Gastrocnemius medialis (tissue), 4 donors: ENCODE data around the gene DHRS3. TPM values are rescaled to one million over a fixed set of nuclear protein-coding genes. Genes with fewer than 3 reads are reported as not detected.

Experiments used
- ATAC-seq, 2 donors: fragments of 150-250 bp; one replicate each; pipeline ENCODE4 v1.9.1; 2016
- DNase-seq, 2 donors: peaks; one replicate each; pipeline ENCODE4 v3.0.0-alpha.2; 2019
- H3K27ac ChIP-seq, 4 donors: fragments of 200-600 bp; sonication (generic); 1 replicate in 1 of 4; 2 replicates in 3 of 4; pipeline ENCODE4 v1.5.1; 2016 to 2018; ENCODE audit warnings: mild to moderate bottlenecking in 2 of 4, moderate library complexity in 1 of 4
- H3K27me3 ChIP-seq, 3 donors: fragments of 200-600 bp; sonication (generic) in 2 of 3; 1 replicate in 1 of 3; 2 replicates in 2 of 3; pipeline versions ENCODE4 v1.5.1 to v1.6.0; 2016 to 2019; ENCODE audit warnings: mild to moderate bottlenecking in 1 of 3, moderate library complexity in 1 of 3
- H3K36me3 ChIP-seq, 2 donors: fragments of 200-600 bp; sonication (generic) in 1 of 2; one replicate each; pipeline ENCODE4 v1.5.1; 2017 to 2018
- H3K4me1 ChIP-seq, 2 donors: fragments of 200-600 bp; sonication (generic) in 1 of 2; one replicate each; pipeline ENCODE4 v1.5.1; 2016 to 2017; ENCODE audit warnings: mild to moderate bottlenecking in 2 of 2
- H3K4me3 ChIP-seq, 4 donors: fragments of 200-600 bp; sonication (generic) in 3 of 4; 1 replicate in 1 of 4; 2 replicates in 3 of 4; pipeline ENCODE4 v1.5.1; 2016 to 2019; ENCODE audit warnings: mild to moderate bottlenecking in 2 of 4
- H3K9me3 ChIP-seq, 3 donors: fragments of 200-600 bp; sonication (generic) in 2 of 3; 1 replicate in 1 of 3; 2 replicates in 2 of 3; pipeline ENCODE4 v1.5.1; 2016 to 2019
- CTCF ChIP-seq, 5 experiments: fragments of 450-650 bp in 3 of 5; fragments of 200-600 bp in 2 of 5; sonication (generic) in 2 of 5; IDR thresholded peaks in 4 of 5; conservative IDR thresholded peaks in 1 of 5; 1 replicate in 4 of 5; 2 replicates in 1 of 5; pipeline ENCODE4 v1.5.1; 2016 to 2019; ENCODE audit warnings: antibody characterized with exemption in 5 of 5, mild to moderate bottlenecking in 3 of 5, moderate library complexity in 3 of 5
- POLR2A ChIP-seq, 2 donors: fragments of 450-650 bp; IDR thresholded peaks; one replicate each; pipeline ENCODE4 v1.6.1; 2017; ENCODE audit warnings: antibody characterized with exemption in 2 of 2, mild to moderate bottlenecking in 2 of 2, moderate library complexity in 2 of 2
- in situ Hi-C, 4 donors: fragments of 200-750 bp; cut with MboI; loops; one replicate each; pipeline versions ENCODE4 v1.15.0 to v1.8.0; 2017; ENCODE audit warnings: low sequenced_read_pairs in 4 of 4
- intact Hi-C: fragments of 100-400 bp; cut with DNase I; formaldehyde crosslinking; loops from one replicate; pipeline ENCODE4 v1.15.1; 2023; ENCODE audit warnings: low total_unique reads
- total RNA-seq, 4 donors: library from RNA; depleted of rRNA; stranded (reverse); fragments of >200 nt; gene quantifications; one replicate each; pipeline versions ENCODE4 v1.1.0 to v1.2.3, GENCODE V29; 2016

The DHRS3 gene
- total RNA-seq, 4 donors from 2014 or later: 28.5 to 108 (median 67.0) TPM

DNA sequence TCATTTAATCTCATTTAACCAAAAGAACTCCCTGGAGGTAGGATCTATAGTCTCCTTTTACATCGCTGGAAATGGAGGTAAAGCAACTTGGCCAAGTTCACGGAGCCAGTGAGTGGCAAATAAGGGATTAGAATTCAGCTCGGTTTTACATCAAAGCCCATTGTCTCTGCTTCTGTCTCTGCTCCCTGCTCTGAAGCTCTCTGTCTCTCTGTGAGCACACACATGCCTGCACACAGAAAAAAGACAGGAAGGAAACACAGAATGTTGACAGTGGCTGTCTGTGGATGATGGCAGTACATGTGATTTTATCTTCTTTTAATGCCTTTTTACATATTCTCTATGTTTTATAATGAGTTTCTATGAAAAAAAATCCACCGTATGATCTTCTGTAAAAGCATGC is 8.9 kb upstream of the DHRS3 start:
- ATAC-seq (no peak), DNase-seq (no peak)
- no peak for TF ChIP-seq CTCF (IDR thresholded peaks at IDR 0.05 in 4 of 5, conservative IDR thresholded peaks at IDR 0.05 in 1 of 5)
- TF ChIP-seq POLR2A (IDR thresholded peaks at IDR 0.05): no peak
- no peak overlapping the region for H3K4me3 ChIP-seq
- no peaks in the 10 kb centered on the region for H3K27me3 ChIP-seq
- H3K4me1 ChIP-seq: peaks cover 7 to 10% of the 10 kb centered on the region in 2 donors
- intact Hi-C loops: no loop called here
- no peak overlapping the region for H3K27ac ChIP-seq
- in situ Hi-C loops: loop anchor here (10.0 to 25.0 kb wide), 3 partner anchors 222 to 515 kb away; no protein-coding TSS in a partner anchor
- H3K36me3 ChIP-seq: no peaks in the 10 kb centered on the region
- H3K9me3 ChIP-seq: no peaks in the 10 kb centered on the region

GRCh38 chr1:12625276-12625675 is 7.3 kb upstream of the DHRS3 start:
- intact Hi-C loops (no loop called here), in situ Hi-C loops (loop anchor here (10.0 to 25.0 kb wide), 3 partner anchors 220 to 513 kb away; no protein-coding TSS in a partner anchor)
- TF ChIP-seq POLR2A (IDR thresholded peaks at IDR 0.05): no peak

DNA sequence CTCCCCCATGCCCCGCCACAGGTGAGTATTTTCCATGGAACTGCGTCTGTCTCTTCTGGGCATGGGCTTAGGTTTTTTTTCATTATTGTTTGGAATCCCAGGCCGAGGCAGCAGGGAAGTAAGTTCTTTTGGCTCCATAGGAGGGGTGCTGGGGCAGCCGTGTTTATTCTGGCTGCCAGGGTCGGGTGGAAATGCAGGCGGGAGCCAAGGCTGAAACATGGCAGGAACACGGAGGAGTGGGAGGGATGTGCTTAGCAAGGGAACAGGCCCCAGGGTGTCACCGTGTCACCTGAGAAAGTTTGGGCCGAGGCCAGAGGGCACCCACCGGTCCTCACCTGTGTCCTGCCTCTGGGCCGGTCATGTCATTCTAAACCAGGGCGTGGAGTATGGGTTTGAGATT is 4.5 kb upstream of the DHRS3 start:
- in situ Hi-C loops: loop anchor here (10.0 kb wide), 2 partner anchors 218 to 308 kb away; no protein-coding TSS in a partner anchor
- ATAC-seq: no peak
- no peak overlapping the region for H3K4me3 ChIP-seq

More at GRCh38 chr1:12625276-12625675, 7.3 kb upstream of the DHRS3 start:
- H3K9me3 ChIP-seq: no peaks in the 10 kb centered on the region
- H3K36me3 ChIP-seq: no peaks in the 10 kb centered on the region
- no peak overlapping the region for H3K27ac ChIP-seq
- no peak overlapping the region for H3K4me3 ChIP-seq
- no peak for ATAC-seq
- H3K4me1 ChIP-seq: peaks cover 11 to 18% of the 10 kb centered on the region in 2 donors
- no peaks in the 10 kb centered on the region for H3K27me3 ChIP-seq
- no peak for DNase-seq

DNA sequence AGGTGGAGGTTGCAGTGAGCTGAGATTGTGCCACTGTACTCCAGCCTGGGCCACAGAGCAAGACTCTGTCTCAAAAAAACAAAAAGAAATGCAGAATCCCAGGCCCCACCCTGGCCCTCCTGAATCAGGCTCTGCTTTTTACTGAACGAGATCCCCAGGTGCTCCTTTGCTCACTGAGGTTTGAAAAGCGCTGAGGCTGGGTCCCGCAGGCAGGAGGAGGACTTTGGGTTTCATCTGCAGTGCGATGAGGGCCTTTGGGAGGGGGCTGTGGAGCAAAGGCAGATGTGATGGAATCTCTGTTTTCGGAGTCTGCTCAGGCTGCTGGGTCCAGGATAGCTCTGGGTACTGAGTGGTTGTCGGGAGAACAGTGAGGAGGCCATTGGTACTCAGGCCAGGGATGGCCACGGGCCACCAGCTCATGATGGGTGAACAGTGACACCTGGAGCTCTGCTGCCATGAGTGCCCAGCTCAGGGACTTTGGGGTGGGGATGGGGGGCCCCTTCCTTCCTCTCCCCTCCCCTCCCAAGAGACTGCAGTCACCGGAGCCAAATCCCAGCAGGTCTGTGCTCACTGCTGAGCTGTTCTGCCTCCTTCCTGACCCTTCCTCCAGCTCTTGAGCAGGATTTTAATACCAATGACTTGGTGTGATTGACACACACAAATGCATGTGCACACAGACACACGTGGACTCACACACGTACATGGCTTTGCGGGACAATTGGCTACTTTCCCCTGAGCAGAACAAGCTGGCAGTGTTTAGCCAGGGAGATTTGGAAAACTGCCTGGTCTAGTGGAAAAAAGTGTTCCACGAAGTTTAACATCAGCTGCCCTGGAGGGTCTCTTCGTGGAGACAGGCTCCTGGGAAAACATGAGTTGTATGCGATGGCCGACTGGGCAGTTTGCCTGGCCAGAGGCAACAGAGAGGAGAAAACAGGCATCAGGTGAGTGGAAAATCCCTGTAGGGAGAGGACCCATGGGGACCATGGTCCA is 3.6 kb upstream of the DHRS3 start:
- Histone ChIP-seq H3K4me3 (no peak overlapping the region), H3K27me3 (no peaks in the 10 kb centered on the region), H3K27ac (peak overlapping the region; percentile 44 to 70 (median 53)), H3K9me3 (no peaks in the 10 kb centered on the region), H3K4me1 (peaks cover 27 to 31% of the 10 kb centered on the region in 2 donors), H3K36me3 (no peaks in the 10 kb centered on the region)
- in situ Hi-C loops (loop anchor here (10.0 kb wide), 2 partner anchors 217 to 307 kb away; no protein-coding TSS in a partner anchor), intact Hi-C loops (loop anchor here (5.0 kb wide), 1 partner anchor 344 kb away; no protein-coding TSS in a partner anchor)
- ATAC-seq: no peak
- TF ChIP-seq CTCF (IDR thresholded peaks at IDR 0.05 in 4 of 5, conservative IDR thresholded peaks at IDR 0.05 in 1 of 5) (no peak), POLR2A (IDR thresholded peaks at IDR 0.05) (no peak)
- DNase-seq: no peak

More for the DNA sequence above, 4.5 kb upstream of the DHRS3 start:
- Histone ChIP-seq H3K27me3 (no peaks in the 10 kb centered on the region), H3K4me1 (peaks cover 27 to 31% of the 10 kb centered on the region in 2 donors), H3K9me3 (no peaks in the 10 kb centered on the region), H3K36me3 (no peaks in the 10 kb centered on the region), H3K27ac (peak overlapping the region; percentile 44 to 70 (median 53))
- intact Hi-C loops: loop anchor here (5.0 kb wide), 1 partner anchor 345 kb away; no protein-coding TSS in a partner anchor
- no peak for TF ChIP-seq POLR2A (IDR thresholded peaks at IDR 0.05)
- TF ChIP-seq CTCF (IDR thresholded peaks at IDR 0.05 in 4 of 5, conservative IDR thresholded peaks at IDR 0.05 in 1 of 5): no peak
- DNase-seq: no peak

DNA sequence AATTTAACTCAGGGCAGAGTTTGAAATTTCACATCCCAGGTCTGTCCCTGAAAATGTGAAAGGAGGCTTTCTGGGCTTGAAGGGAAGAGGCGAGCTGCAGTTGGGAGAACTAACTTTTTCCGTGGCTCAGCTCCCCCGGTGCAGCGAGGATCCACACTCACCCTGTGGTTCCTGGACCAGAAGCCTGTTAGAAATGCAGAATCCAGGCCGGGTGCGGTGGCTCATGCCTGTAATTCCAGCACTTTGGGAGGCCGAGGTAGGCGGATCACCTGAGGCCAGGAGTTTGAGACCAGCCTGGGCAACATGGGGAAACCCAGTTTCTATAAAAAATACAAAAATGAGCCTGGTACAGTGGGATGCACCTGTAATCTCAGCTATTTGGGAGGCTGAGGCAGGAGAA is 2.9 kb upstream of the DHRS3 start:
- H3K27me3 ChIP-seq: no peaks in the 10 kb centered on the region
- no peak overlapping the region for H3K4me3 ChIP-seq
- H3K36me3 ChIP-seq: no peaks in the 10 kb centered on the region
- intact Hi-C loops: loop anchor here (5.0 kb wide), 1 partner anchor 344 kb away; no protein-coding TSS in a partner anchor
- H3K9me3 ChIP-seq: no peaks in the 10 kb centered on the region
- TF ChIP-seq CTCF (IDR thresholded peaks at IDR 0.05 in 4 of 5, conservative IDR thresholded peaks at IDR 0.05 in 1 of 5): no peak
- H3K4me1 ChIP-seq: peaks cover 27 to 32% of the 10 kb centered on the region in 2 donors
- DNase-seq (no peak), ATAC-seq (no peak)
- in situ Hi-C loops: loop anchor here (10.0 kb wide), 2 partner anchors 216 to 306 kb away; no protein-coding TSS in a partner anchor
- H3K27ac ChIP-seq: peak overlapping the region in 2 of 4 donors; percentile 70 to 97
